KMS-11 (cell line): Measurements from ENCODE around the gene ATP2A2.
"Not testable (repeated sequence)": the region's sequence is repeated elsewhere in the genome, so short reads cannot be mapped to it uniquely, and the experiment has no call there.

ENCODE experiments used
- H2AFZ ChIP-seq: fragments of 200-600 bp; sonication (generic); 2 replicates; pipeline ENCODE4 v1.6.1; 2016; ENCODE audit warnings: antibody characterized with exemption, mixed run types, low read depth
- H3K27ac ChIP-seq: fragments of 200-600 bp; sonication (generic); 2 replicates; pipeline ENCODE4 v1.6.1; 2016; ENCODE audit warnings: mild to moderate bottlenecking, mixed run types
- H3K27me3 ChIP-seq: fragments of 200-600 bp; sonication (generic); 2 replicates; pipeline ENCODE4 v1.6.1; 2017; ENCODE audit warnings: mild to moderate bottlenecking, low read depth, mixed run types, moderate library complexity; ENCODE audit not compliant: insufficient read depth
- H3K36me3 ChIP-seq: fragments of 200-600 bp; sonication (generic); 2 replicates; pipeline ENCODE4 v1.6.1; 2017; ENCODE audit warnings: mild to moderate bottlenecking, mixed run types; ENCODE audit not compliant: insufficient read depth
- H3K4me1 ChIP-seq: fragments of 200-600 bp; sonication (generic); 2 replicates; pipeline ENCODE4 v1.6.1; 2016; ENCODE audit warnings: mild to moderate bottlenecking, low read depth, mixed run types; ENCODE audit not compliant: poor library complexity, severe bottlenecking
- H3K4me2 ChIP-seq: fragments of 200-600 bp; sonication (generic); 2 replicates; pipeline ENCODE4 v1.7.0; 2016; ENCODE audit warnings: mild to moderate bottlenecking, mixed run types
- H3K4me3 ChIP-seq: fragments of 200-600 bp; sonication (generic); IDR thresholded peaks from 2 replicates; pipeline ENCODE4 v1.6.1; 2017; ENCODE audit warnings: low read depth, low read length, mixed read lengths; ENCODE audit not compliant: insufficient read depth
- H3K79me2 ChIP-seq: fragments of 200-600 bp; sonication (generic); 2 replicates; pipeline ENCODE4 v1.6.1; 2016; ENCODE audit warnings: low read depth, mixed run types; ENCODE audit not compliant: insufficient read depth
- H3K9ac ChIP-seq: fragments of 200-600 bp; sonication (generic); 2 replicates; pipeline ENCODE4 v1.6.1; 2016; ENCODE audit warnings: mild to moderate bottlenecking, mixed run types
- H4K20me1 ChIP-seq: fragments of 200-600 bp; sonication (generic); 2 replicates; pipeline ENCODE4 v1.6.1; 2016; ENCODE audit warnings: mild to moderate bottlenecking, mixed run types; ENCODE audit not compliant: insufficient read depth
- TF ChIP-seq, protein P1 (sequence below): fragments of 200-600 bp; sonication (generic); conservative IDR thresholded peaks from 2 replicates; pipeline ENCODE4 v1.6.1; 2017; ENCODE audit warnings: low read depth, mild to moderate bottlenecking, antibody characterized with exemption, low read length, moderate library complexity, mixed read lengths

Gene ATP2A2

DNA sequence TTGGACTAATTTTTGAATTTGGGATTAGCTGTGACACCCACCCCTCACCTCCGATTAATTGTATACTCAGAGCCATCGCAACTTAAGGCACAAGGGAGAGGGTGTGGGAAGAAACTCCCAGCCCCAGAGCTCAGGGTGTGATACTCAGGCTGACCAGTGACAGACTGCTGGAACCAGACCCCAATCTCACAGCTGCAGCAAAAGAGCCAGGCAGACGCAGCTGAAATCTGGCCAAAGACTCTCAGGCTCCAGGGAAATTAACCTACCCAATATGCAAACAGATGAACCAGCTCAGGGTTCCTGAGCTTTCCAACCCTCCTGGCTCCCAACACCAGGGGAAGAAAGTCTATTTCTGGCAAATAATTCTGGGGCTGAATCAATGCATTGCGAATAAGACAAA is 92.0 kb downstream of the ATP2A2 start:
- H3K27me3 ChIP-seq = no peaks in the 10 kb centered on the region
- no peak overlapping the region for H3K9ac ChIP-seq
- TF ChIP-seq, protein P1, sequence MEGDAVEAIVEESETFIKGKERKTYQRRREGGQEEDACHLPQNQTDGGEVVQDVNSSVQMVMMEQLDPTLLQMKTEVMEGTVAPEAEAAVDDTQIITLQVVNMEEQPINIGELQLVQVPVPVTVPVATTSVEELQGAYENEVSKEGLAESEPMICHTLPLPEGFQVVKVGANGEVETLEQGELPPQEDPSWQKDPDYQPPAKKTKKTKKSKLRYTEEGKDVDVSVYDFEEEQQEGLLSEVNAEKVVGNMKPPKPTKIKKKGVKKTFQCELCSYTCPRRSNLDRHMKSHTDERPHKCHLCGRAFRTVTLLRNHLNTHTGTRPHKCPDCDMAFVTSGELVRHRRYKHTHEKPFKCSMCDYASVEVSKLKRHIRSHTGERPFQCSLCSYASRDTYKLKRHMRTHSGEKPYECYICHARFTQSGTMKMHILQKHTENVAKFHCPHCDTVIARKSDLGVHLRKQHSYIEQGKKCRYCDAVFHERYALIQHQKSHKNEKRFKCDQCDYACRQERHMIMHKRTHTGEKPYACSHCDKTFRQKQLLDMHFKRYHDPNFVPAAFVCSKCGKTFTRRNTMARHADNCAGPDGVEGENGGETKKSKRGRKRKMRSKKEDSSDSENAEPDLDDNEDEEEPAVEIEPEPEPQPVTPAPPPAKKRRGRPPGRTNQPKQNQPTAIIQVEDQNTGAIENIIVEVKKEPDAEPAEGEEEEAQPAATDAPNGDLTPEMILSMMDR = no peak
- no peaks in the 10 kb centered on the region for H3K79me2 ChIP-seq
- no peak overlapping the region for H3K4me3 ChIP-seq
- no peaks in the 10 kb centered on the region for H3K4me1 ChIP-seq
- H2AFZ ChIP-seq = no peak overlapping the region
- no peak overlapping the region for H3K4me2 ChIP-seq
- no peaks in the 10 kb centered on the region for H4K20me1 ChIP-seq
- H3K27ac ChIP-seq = no peak overlapping the region; the same call in 1 of the 2 replicates
- no peaks in the 10 kb centered on the region for H3K36me3 ChIP-seq

DNA sequence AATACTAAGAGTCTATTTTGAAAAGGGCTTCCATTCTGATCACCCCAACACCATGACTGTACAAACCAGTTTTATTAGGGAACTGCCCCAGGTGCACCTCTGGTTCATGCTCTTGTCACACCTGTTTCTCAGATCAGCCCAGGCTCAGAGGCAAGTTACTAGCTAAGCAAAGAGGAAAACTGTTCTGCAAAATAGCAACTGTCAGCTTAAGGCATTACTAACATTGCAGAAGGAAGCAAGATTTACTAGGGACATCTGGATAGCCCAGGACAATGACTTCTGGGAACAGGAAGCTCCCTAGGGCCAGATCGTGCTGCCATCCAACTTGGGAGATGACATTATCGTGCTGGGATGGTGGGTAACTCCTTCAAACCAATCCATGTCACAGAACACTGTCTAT is 92.4 kb downstream of the ATP2A2 start:
- H3K4me2 ChIP-seq = no peak overlapping the region
- H3K9ac ChIP-seq = no peak overlapping the region
- H3K4me1 ChIP-seq = no peaks in the 10 kb centered on the region
- no peaks in the 10 kb centered on the region for H3K27me3 ChIP-seq
- no peaks in the 10 kb centered on the region for H4K20me1 ChIP-seq
- H3K4me3 ChIP-seq = no peak overlapping the region
- no peak overlapping the region; the same call in 1 of the 2 replicates for H3K27ac ChIP-seq
- no peaks in the 10 kb centered on the region for H3K36me3 ChIP-seq
- H2AFZ ChIP-seq = no peak overlapping the region
- TF ChIP-seq, protein P1 = no peak
- no peaks in the 10 kb centered on the region for H3K79me2 ChIP-seq

DNA sequence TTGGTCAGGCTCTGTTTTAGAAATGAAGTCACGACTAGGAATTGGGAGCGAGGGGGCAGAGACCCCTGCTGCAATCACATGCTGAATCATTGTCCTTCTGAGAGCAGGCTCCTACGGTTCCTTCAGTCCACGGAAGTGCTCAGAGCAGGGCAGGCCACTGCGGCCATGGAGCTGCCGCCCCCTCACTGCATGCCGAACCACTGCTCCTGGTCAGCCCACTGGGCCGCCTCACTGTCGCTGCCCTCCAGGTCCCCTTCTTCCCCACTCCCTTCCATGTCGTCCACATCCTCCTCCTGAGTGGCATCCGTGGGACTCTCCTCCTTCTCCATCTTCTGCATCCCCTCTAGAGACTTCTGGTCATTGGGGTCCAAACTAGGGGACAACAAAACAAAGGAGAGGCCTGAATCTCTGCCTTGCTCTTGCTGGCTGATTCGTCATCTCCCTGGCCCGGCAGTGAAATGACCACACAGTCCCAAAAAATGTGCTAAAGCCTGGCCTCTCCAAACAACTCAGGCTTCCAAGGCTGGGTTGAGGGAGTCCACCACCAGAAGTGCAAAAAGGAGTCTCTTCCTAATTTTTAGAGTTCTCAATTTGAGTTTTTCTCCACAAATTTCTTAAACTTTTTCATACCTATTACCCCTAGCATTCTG is 93.0 kb downstream of the ATP2A2 start:
- TF ChIP-seq, protein P1 = no peak

DNA sequence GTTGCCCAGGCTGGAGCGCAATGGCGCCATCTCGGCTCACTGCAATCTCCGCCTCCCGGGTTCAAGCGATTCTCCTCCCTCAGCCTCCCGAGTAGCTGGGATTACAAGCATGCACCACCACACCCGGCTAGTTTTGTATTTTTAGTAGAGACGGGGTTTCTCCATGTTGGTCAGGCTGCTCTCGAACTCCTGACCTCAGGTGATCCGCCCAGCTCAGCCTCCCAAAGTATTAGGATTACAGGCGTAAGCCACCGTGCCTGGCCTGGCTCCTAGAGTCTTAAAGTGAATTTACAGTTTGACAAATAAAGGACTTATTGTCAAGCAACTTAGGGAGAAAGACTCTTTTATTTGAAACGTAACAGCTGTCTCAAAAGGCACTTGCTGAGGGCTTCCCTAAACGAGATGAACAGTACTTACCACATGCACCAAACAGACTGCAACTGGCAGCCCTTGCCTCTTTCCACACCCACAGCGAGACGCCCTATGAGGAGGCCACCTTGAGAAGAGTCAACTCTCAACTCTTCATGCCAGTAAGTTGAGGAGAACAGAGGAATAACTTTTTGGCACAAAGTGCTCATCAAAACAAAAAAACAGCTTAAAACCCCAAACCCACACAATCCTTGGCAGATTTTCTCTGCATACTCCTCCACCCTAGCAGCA is 97.2 kb downstream of the ATP2A2 start:
- H3K4me2 ChIP-seq, H3K9ac ChIP-seq, H3K79me2 ChIP-seq, H3K36me3 ChIP-seq, H3K27ac ChIP-seq, H2AFZ ChIP-seq, H3K4me3 ChIP-seq, H3K4me1 ChIP-seq, H4K20me1 ChIP-seq, H3K27me3 ChIP-seq: not testable (repeated sequence)

More for the DNA sequence above, 93.0 kb downstream of the ATP2A2 start:
- H3K4me1 ChIP-seq = no peaks in the 10 kb centered on the region
- no peaks in the 10 kb centered on the region for H3K27me3 ChIP-seq
- no peak overlapping the region for H3K9ac ChIP-seq
- H3K27ac ChIP-seq = no peak overlapping the region
- no peaks in the 10 kb centered on the region for H3K79me2 ChIP-seq
- H3K36me3 ChIP-seq = no peaks in the 10 kb centered on the region
- no peaks in the 10 kb centered on the region for H4K20me1 ChIP-seq
- no peak overlapping the region for H3K4me3 ChIP-seq
- H2AFZ ChIP-seq = no peak overlapping the region
- no peak overlapping the region for H3K4me2 ChIP-seq

DNA sequence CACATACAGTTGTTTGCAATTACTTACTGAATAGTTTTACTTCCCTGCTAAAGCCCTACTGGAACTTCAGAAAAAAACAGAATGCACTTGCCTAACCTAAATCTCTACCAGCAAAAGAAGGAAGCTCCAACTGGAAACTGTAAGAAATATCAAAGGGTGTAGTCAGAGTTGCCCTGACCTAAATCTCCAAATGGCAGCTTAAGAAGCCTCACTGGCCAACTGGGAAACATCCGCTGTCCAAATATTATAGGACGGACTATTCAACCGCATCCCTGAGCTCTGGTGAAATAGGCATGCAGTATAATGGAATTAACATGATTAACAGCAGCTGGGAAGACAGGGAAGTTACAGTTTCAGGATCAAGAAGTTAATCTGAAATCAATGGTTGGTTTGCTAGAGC is 98.2 kb downstream of the ATP2A2 start:
- Histone ChIP-seq H3K27ac (no peak overlapping the region), H3K4me2 (no peak overlapping the region), H4K20me1 (no peaks in the 10 kb centered on the region), H3K4me1 (no peaks in the 10 kb centered on the region), H3K27me3 (no peaks in the 10 kb centered on the region), H3K4me3 (no peak overlapping the region), H3K36me3 (no peaks in the 10 kb centered on the region), H2AFZ (no peak overlapping the region), H3K9ac (no peak overlapping the region), H3K79me2 (no peaks in the 10 kb centered on the region)
- TF ChIP-seq, protein P1 = no peak
